ENCODE data around the gene DGKZ. TPM values are rescaled to one million over a fixed set of nuclear protein-coding genes. Genes with fewer than 3 reads are reported as not detected.

DGKZ gene
- total and polyA plus RNA-seq, 4 donors = 4.6 to 24.3 (median 14.4) TPM

DNA sequence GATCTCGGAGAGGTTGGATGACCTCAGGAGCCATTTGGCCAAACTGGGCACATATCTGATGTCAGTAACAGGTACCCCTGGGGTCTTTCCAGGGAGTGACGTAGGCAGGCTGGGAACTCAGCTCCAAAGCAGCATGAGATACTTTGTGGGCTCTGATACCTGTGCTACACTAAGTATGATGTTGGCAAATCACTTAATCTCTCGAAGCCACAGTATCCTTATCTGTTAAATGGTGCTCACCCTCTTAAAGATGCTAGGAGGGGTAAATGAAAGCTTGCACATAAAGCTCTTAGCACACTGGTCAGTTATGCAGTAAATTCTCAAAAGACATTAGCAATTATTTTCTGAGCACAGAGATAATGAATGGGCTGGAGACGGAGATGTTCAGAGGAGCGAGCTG is 17.1 kb upstream of the DGKZ start:
- DNase-seq (ENCODE audit: low spot score) = no peak
- peaks cover 3 to 15% (median 7%) of the 10 kb centered on the region in 4 donors for H3K4me1 ChIP-seq (ENCODE audit: control insufficient read depth in 4 of 4, insufficient read depth in 4 of 4, low read length in 3 of 4)
- no peak overlapping the region for H3K27ac ChIP-seq (ENCODE audit: low read depth in 1 of 2, low read length in 2 of 2)
- H3K9ac ChIP-seq (ENCODE audit: low read depth in 1 of 2, low read length in 2 of 2) = no peak overlapping the region
- H3K4me3 ChIP-seq (ENCODE audit: low read depth in 1 of 3, low read length in 3 of 3) = no peak overlapping the region
- no peaks in the 10 kb centered on the region for H3K9me3 ChIP-seq (ENCODE audit: control insufficient read depth in 4 of 4, low read length in 3 of 4)
- WGBS = 58% methylated on average over 5 of the region's 5 CpGs
- H3K27me3 ChIP-seq (ENCODE audit: control insufficient read depth in 4 of 4, insufficient read depth in 4 of 4, low read length in 3 of 4) = peaks cover 2 to 25% (median 3%) of the 10 kb centered on the region in 4 donors
- H3K36me3 ChIP-seq (ENCODE audit: control insufficient read depth in 4 of 4, insufficient read depth in 3 of 4, low read depth in 1 of 4, low read length in 3 of 4) = no peaks in the 10 kb centered on the region
- no peak for TF ChIP-seq SP1 (IDR thresholded peaks at IDR 0.05)
- TF ChIP-seq JUND (IDR thresholded peaks at IDR 0.05) = no peak
- TF ChIP-seq TAF1 (conservative IDR thresholded peaks at IDR 0.05) = no peak
- no peak for TF ChIP-seq YY1 (IDR thresholded peaks at IDR 0.05)
- TF ChIP-seq RXRA (IDR thresholded peaks at IDR 0.05) = no peak
- no peak for TF ChIP-seq HNF4A (conservative IDR thresholded peaks at IDR 0.05)
- TF ChIP-seq, protein P1, sequence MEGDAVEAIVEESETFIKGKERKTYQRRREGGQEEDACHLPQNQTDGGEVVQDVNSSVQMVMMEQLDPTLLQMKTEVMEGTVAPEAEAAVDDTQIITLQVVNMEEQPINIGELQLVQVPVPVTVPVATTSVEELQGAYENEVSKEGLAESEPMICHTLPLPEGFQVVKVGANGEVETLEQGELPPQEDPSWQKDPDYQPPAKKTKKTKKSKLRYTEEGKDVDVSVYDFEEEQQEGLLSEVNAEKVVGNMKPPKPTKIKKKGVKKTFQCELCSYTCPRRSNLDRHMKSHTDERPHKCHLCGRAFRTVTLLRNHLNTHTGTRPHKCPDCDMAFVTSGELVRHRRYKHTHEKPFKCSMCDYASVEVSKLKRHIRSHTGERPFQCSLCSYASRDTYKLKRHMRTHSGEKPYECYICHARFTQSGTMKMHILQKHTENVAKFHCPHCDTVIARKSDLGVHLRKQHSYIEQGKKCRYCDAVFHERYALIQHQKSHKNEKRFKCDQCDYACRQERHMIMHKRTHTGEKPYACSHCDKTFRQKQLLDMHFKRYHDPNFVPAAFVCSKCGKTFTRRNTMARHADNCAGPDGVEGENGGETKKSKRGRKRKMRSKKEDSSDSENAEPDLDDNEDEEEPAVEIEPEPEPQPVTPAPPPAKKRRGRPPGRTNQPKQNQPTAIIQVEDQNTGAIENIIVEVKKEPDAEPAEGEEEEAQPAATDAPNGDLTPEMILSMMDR (IDR thresholded peaks at IDR 0.05; ENCODE audit: low read depth, low read length, missing input control) = no peak
- TF ChIP-seq MAX (IDR thresholded peaks at IDR 0.05) = no peak
- TF ChIP-seq GABPA (IDR thresholded peaks at IDR 0.05 in 1 of 2, conservative IDR thresholded peaks at IDR 0.05 in 1 of 2) = no peak
- TF ChIP-seq ATF3 (IDR thresholded peaks at IDR 0.05) = no peak
- no peak for TF ChIP-seq FOXA2 (IDR thresholded peaks at IDR 0.05)

- peaks cover 3 to 15% (median 7%) of the 10 kb centered on the region in 4 donors for H3K4me1 ChIP-seq (ENCODE audit: control insufficient read depth in 4 of 4, insufficient read depth in 4 of 4, low read length in 3 of 4)
- H3K36me3 ChIP-seq (ENCODE audit: control insufficient read depth in 4 of 4, insufficient read depth in 3 of 4, low read depth in 1 of 4, low read length in 3 of 4) = no peaks in the 10 kb centered on the region
- no peak overlapping the region for H3K9ac ChIP-seq (ENCODE audit: low read depth in 1 of 2, low read length in 2 of 2)
- no peak overlapping the region for H3K27ac ChIP-seq (ENCODE audit: low read depth in 1 of 2, low read length in 2 of 2)
- H3K9me3 ChIP-seq (ENCODE audit: control insufficient read depth in 4 of 4, low read length in 3 of 4) = no peaks in the 10 kb centered on the region
- no peak for TF ChIP-seq YY1 (IDR thresholded peaks at IDR 0.05)
- no peak for TF ChIP-seq HNF4G (IDR thresholded peaks at IDR 0.05)
- TF ChIP-seq HNF4A (conservative IDR thresholded peaks at IDR 0.05) = no peak
- no peak for TF ChIP-seq FOXA2 (IDR thresholded peaks at IDR 0.05)
- TF ChIP-seq GABPA (IDR thresholded peaks at IDR 0.05 in 1 of 2, conservative IDR thresholded peaks at IDR 0.05 in 1 of 2) = no peak
- TF ChIP-seq JUND (IDR thresholded peaks at IDR 0.05) = no peak
- no peak for DNase-seq (ENCODE audit: low spot score)
- H3K4me3 ChIP-seq (ENCODE audit: low read depth in 1 of 3, low read length in 3 of 3) = no peak overlapping the region
- H3K27me3 ChIP-seq (ENCODE audit: control insufficient read depth in 4 of 4, insufficient read depth in 4 of 4, low read length in 3 of 4) = peaks cover 2 to 25% (median 3%) of the 10 kb centered on the region in 4 donors
- WGBS = 31% methylated on average over 11 of the region's 11 CpGs
These were observed 16.5 kb upstream of the DGKZ start for GRCh38 chr11:46330563-46331281.

DNA sequence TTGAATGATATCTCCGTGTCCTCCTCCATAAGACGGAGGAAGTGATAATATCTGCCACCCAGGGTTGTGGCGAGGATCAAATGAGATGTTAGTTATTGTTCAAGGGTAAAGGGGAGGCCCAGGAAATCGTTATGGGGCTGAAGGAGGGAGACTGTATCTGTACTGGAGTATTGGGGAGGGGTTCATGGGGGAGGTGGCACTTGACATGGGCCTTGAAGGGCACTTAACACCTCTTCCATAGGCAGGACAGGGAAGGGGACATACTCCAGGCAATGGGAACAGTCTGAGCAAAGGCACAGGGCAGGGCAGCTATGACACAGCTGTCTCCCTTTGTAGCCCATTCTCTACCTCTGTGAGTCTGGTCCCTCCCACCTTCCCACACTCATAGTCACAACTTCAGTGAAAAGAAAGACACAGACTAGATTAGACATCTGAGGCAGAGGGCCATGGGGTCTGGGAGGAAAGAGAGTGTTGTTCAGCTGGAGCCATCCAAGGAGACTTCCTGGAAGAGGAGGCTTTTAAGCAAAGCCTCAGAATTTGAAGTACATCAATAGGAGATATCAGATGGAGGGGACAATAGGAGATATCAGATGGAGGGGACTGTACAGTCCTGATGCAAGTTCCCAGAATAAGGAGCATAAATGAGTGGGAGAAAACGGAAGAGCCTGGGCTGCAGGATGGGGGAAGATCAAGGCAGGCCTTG is 15.8 kb upstream of the DGKZ start:
- DNase-seq (ENCODE audit: low spot score) = no peak
- TF ChIP-seq FOXA1 (IDR thresholded peaks at IDR 0.05) (no peak), RAD21 (IDR thresholded peaks at IDR 0.05) (no peak), FOXA2 (IDR thresholded peaks at IDR 0.05) (no peak), EGR1 (IDR thresholded peaks at IDR 0.05; ENCODE audit: low read depth in 2 of 2) (no peak), TAF1 (conservative IDR thresholded peaks at IDR 0.05) (no peak), JUND (IDR thresholded peaks at IDR 0.05) (no peak), GABPA (IDR thresholded peaks at IDR 0.05 in 1 of 2, conservative IDR thresholded peaks at IDR 0.05 in 1 of 2) (no peak), ATF3 (IDR thresholded peaks at IDR 0.05) (no peak), SP1 (IDR thresholded peaks at IDR 0.05) (no peak), REST (IDR thresholded peaks at IDR 0.05) (no peak), YY1 (IDR thresholded peaks at IDR 0.05) (no peak), HNF4G (IDR thresholded peaks at IDR 0.05) (no peak)
- Histone ChIP-seq H3K36me3 (ENCODE audit: control insufficient read depth in 4 of 4, insufficient read depth in 3 of 4, low read depth in 1 of 4, low read length in 3 of 4) (no peaks in the 10 kb centered on the region), H3K9me3 (ENCODE audit: control insufficient read depth in 4 of 4, low read length in 3 of 4) (no peaks in the 10 kb centered on the region), H3K4me1 (ENCODE audit: control insufficient read depth in 4 of 4, insufficient read depth in 4 of 4, low read length in 3 of 4) (peaks cover 3 to 15% (median 7%) of the 10 kb centered on the region in 4 donors), H3K9ac (ENCODE audit: low read depth in 1 of 2, low read length in 2 of 2) (no peak overlapping the region), H3K27me3 (ENCODE audit: control insufficient read depth in 4 of 4, insufficient read depth in 4 of 4, low read length in 3 of 4) (peaks cover 2 to 25% (median 3%) of the 10 kb centered on the region in 4 donors), H3K27ac (ENCODE audit: low read depth in 1 of 2, low read length in 2 of 2) (no peak overlapping the region), H3K4me3 (ENCODE audit: low read depth in 1 of 3, low read length in 3 of 3) (no peak overlapping the region)
- 65% methylated on average over 5 of the region's 5 CpGs for whole genome bisulfite sequencing

All from liver (tissue), 9 donors.